MCF 10A (cell line): Measurements from ENCODE around the gene NENF. TPM values are rescaled to one million over a fixed set of nuclear protein-coding genes. Genes with fewer than 3 reads are reported as not detected.
A peak's percentile ranks its signal among the peaks of the same experiment; 100 is the strongest.

ENCODE experiments used
- BruUV-seq: library from RNA; stranded (reverse); fragments of 400-500 nt; replicated peaks from 2 replicates; lab custom pipeline; 2021; lab: Mats Ljungman, UMichigan
- CTCF ChIA-PET: fragments of 300-600 bp; sonication (Branson Sonifier 250); formaldehyde crosslinking; extraction: SDS; loops from one replicate; lab custom pipeline; 2021; ENCODE audit warnings: antibody characterized with exemption, inconsistent platforms; lab: Yijun Ruan, JAX
- POLR2A ChIA-PET: fragments of 300-600, 350-650 bp; sonication (Branson Sonifier 250); formaldehyde crosslinking; extraction: SDS; loops from one replicate; lab custom pipeline; 2020; ENCODE audit warnings: antibody characterized with exemption, inconsistent platforms; lab: Yijun Ruan, JAX
- DNase-seq: peaks from one replicate; pipeline ENCODE4 v3.0.0-alpha.2; 2018; ENCODE audit not compliant: unreplicated experiment
- H3K27ac Mint-ChIP-seq: one replicate; pipeline ENCODE4 v1.8.0; 2022; ENCODE audit warnings: mild to moderate bottlenecking, low read depth, mixed read lengths; ENCODE audit not compliant: unreplicated experiment
- H3K27me3 Mint-ChIP-seq: one replicate; pipeline ENCODE4 v1.8.0; 2022; ENCODE audit warnings: mixed read lengths; ENCODE audit not compliant: insufficient read depth, unreplicated experiment
- H3K36me3 Mint-ChIP-seq: one replicate; pipeline ENCODE4 v1.8.0; 2022; ENCODE audit warnings: mild to moderate bottlenecking, moderate library complexity, mixed read lengths; ENCODE audit not compliant: insufficient read depth, unreplicated experiment
- H3K4me1 Mint-ChIP-seq: one replicate; pipeline ENCODE4 v1.8.0; 2022; ENCODE audit warnings: mixed read lengths; ENCODE audit not compliant: insufficient read depth, unreplicated experiment
- H3K4me3 Mint-ChIP-seq: one replicate; pipeline ENCODE4 v1.8.0; 2022; ENCODE audit warnings: mild to moderate bottlenecking, moderate library complexity, mixed read lengths; ENCODE audit not compliant: unreplicated experiment
- H3K9me3 Mint-ChIP-seq: one replicate; pipeline ENCODE4 v1.8.0; 2022; ENCODE audit warnings: mixed read lengths; ENCODE audit not compliant: unreplicated experiment
- CTCF ChIP-seq: fragments of 200-600 bp; IDR thresholded peaks from one replicate; pipeline ENCODE4 v1.8.0; 2022; ENCODE audit warnings: antibody characterized with exemption, mild to moderate bottlenecking; ENCODE audit not compliant: unreplicated experiment
- intact Hi-C: fragments of 100-400 bp; cut with micrococcal nuclease; formaldehyde crosslinking; loops from 2 replicates; pipeline ENCODE4 v1.14.1; 2022
- total RNA-seq: library from RNA; stranded (reverse); gene quantifications from 2 replicates; pipeline ENCODE4 v1.2.3, GENCODE V29; 2022

Gene NENF
- total RNA-seq, 1 experiment from 2014 or later: 110 TPM

- no peak for DNase-seq
- no peaks in the 10 kb centered on the region for H3K27me3 Mint-ChIP-seq
- H3K4me3 Mint-ChIP-seq: peak overlapping the region; percentile 80
- H3K9me3 Mint-ChIP-seq: no peaks in the 10 kb centered on the region
- peaks cover 17% of the 10 kb centered on the region for H3K4me1 Mint-ChIP-seq
- peak overlapping the region; percentile 18 for H3K27ac Mint-ChIP-seq
- no TSS peak for BruUV-seq
- ChIA-PET POLR2A (interaction anchor here (0.7 to 2.5 kb wide), 9 partner anchors 9 to 1014 kb away, joined by 3 to 15 read pairs (median 6); partner anchors contain the start of genes NENF, NSL1 and TATDN3), CTCF (interaction anchor here (0.6 to 7.8 kb wide), 7 partner anchors 15 to 1938 kb away, joined by 3 to 46 read pairs (median 3); no protein-coding TSS in a partner anchor)
- TF ChIP-seq CTCF: no peak
- intact Hi-C loops: no loop called here
- H3K36me3 Mint-ChIP-seq: peaks cover 2% of the 10 kb centered on the region
Measured at GRCh38 chr1:212415107-212415841, 17.4 kb upstream of the NENF start.

DNA sequence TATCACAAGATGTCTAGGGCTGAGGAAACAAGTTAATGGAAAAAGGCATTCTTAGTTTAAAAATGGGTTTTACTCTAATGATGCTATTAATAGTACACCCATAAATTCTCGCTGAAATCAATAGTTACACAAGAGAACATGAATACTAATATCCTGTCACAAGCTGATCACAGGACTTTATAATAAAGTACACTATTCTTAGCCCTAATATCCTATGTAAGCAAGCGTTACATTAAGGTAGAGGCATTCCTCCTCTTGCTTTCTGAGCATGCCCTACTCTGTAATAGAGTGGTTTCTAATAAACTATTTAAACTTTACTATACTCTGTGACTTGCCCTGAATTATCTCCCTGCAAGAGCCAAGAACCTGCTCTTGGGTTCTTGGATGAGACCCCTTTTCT lies 11.6 kb upstream of the NENF start:
- Mint-ChIP-seq H3K4me3 (no peak overlapping the region), H3K9me3 (no peaks in the 10 kb centered on the region), H3K4me1 (no peaks in the 10 kb centered on the region), H3K36me3 (no peaks in the 10 kb centered on the region), H3K27ac (no peak overlapping the region), H3K27me3 (peaks cover 22% of the 10 kb centered on the region)
- no peak for DNase-seq
- no peak for TF ChIP-seq CTCF
- ChIA-PET CTCF (interaction anchor here (1.0 to 1.1 kb wide), 2 partner anchors 9 to 52 kb away, joined by 4 to 7 read pairs; no protein-coding TSS in a partner anchor), POLR2A (interaction anchor here (1.1 kb wide), 1 partner anchor 11 kb away, joined by 3 read pairs; the partner anchor contains the start of gene NENF)
- no TSS peak for BruUV-seq
- intact Hi-C loops: no loop called here

- intact Hi-C loops: no loop called here
- CTCF ChIA-PET: interaction anchor here (0.9 to 8.1 kb wide), 3 partner anchors 32 to 361 kb away, joined by 4 to 88 read pairs (median 6); no protein-coding TSS in a partner anchor
- POLR2A ChIA-PET: interaction anchor here (1.3 to 1.6 kb wide), 2 partner anchors 9 kb away, joined by 5 to 6 read pairs; partner anchors contain the start of genes NENF and PACC1
- H3K4me1 Mint-ChIP-seq: peaks cover 5% of the 10 kb centered on the region
- peaks cover 22% of the 10 kb centered on the region for H3K27me3 Mint-ChIP-seq
- no peak for TF ChIP-seq CTCF
- no peaks in the 10 kb centered on the region for H3K9me3 Mint-ChIP-seq
- DNase-seq: no peak
- H3K27ac Mint-ChIP-seq: no peak overlapping the region
- no TSS peak for BruUV-seq
- no peaks in the 10 kb centered on the region for H3K36me3 Mint-ChIP-seq
- no peak overlapping the region for H3K4me3 Mint-ChIP-seq
Measured at GRCh38 chr1:212423879-212424278, 8.8 kb upstream of the NENF start.

GRCh38 chr1:212428496-212428895 lies 4.2 kb upstream of the NENF start:
- Mint-ChIP-seq H3K4me1 (peaks cover 15% of the 10 kb centered on the region), H3K27ac (no peak overlapping the region), H3K9me3 (no peaks in the 10 kb centered on the region), H3K27me3 (peaks cover 17% of the 10 kb centered on the region), H3K4me3 (no peak overlapping the region), H3K36me3 (no peaks in the 10 kb centered on the region)
- ChIA-PET POLR2A (interaction anchor here (0.6 to 1.1 kb wide), 5 partner anchors 14 to 340 kb away, joined by 3 to 5 read pairs (median 3); partner anchors contain the start of gene PACC1), CTCF (interaction anchor here (0.6 to 8.1 kb wide), 10 partner anchors 13 to 693 kb away, joined by 3 to 88 read pairs (median 4); partner anchors contain the start of genes DTL and INTS7)
- intact Hi-C loops: no loop called here
- TF ChIP-seq CTCF: no peak
- no TSS peak for BruUV-seq
- peak; percentile 30 for DNase-seq
